HL-60/S4 (cell line): ENCODE measurements around the gene GPR137.

Source experiments
- in situ Hi-C: fragments of 300-500 bp; cut with MboI; formaldehyde crosslinking; loops from 2 replicates; pipeline ENCODE4 v1.14.3; 2022; ENCODE audit warnings: low sequenced_read_pairs

GPR137 gene

DNA sequence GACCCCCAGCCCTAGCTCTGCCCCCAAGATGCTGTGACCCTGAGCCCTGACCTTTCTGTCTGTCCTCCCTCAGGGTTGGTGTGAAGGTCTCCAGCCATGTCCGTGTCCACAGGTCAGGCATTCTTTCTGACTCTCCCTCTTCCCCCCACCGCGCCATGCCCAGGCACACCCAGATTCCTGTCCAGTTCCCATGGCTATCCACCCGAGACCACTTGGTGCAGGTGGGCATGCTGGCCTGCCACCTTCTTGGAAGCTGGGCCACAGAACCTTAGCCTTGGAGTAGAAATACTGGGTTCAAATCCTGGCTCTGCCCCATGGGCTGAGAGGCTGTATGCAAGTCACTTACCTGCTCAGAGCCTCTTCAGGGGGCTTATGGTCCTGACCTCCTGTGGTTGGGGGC, 36.6 kb upstream of the GPR137 start:
- in situ Hi-C loops: no loop called here

DNA sequence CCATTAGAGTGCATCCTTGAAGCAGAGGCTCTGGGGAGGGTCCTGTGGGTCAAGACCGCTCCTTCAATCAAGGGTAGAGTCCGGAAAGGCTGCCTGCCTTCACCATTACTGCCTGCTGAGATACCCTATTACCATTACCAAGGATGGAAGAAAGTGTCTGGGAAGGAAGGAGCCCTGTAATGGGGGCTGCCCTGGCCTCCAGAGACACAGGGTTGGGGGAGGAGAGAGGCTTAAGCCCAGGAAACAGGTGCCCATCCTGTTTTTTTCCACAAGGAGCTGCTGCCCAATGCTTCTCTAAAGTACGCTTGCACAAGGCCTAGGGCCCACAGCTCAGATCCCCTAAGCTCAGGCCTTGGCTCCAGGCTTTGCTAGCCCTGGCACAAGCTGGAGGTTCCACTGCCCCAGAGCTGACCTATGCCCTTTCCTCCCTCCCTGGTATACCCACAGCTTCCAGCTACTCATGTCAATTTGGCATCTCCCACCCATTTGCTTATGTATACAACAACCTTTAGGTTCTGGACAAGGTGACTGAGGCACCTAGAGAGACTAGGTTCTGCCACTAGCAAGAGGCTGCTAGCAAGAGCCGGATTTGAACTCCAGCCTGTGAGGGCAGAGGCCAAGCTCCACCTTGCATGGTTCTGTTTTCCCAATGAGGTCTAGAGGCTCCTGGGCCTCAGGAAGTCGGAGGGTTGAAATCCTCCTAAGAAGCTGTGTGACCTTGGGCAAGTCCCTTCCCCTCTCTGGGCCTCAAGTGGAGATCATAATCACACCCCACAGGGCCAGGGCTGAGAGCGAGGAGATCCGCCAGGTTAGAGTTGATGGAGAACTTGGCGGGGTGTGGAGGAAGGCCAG, 35.9 kb upstream of the GPR137 start:
- in situ Hi-C loops: no loop called here

- in situ Hi-C loops: no loop called here
Observed at GRCh38 chr11:64250415-64251015, 35.1 kb upstream of the GPR137 start.

GRCh38 chr11:64251016-64251752, 34.5 kb upstream of the GPR137 start, which contains the start of gene PLCB3:
TSS of gene PLCB3 (plus strand) at chr11:64251530. CDS start at chr11:64251650, 120 bp downstream.
- in situ Hi-C loops: no loop called here

DNA sequence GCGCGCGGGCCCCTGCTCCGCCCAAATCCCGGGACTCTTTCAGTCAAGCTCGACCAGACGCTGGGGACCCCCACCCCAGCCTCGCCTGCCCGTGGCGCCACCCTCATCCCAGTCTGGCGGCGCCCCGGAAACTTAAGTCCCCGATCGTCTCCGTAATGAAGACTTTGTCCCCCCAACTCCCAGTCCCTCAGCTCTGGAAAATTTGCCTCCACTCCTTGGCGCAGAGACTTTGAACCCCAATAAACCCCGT, 34.0 kb upstream of the GPR137 start:
- in situ Hi-C loops: no loop called here

DNA sequence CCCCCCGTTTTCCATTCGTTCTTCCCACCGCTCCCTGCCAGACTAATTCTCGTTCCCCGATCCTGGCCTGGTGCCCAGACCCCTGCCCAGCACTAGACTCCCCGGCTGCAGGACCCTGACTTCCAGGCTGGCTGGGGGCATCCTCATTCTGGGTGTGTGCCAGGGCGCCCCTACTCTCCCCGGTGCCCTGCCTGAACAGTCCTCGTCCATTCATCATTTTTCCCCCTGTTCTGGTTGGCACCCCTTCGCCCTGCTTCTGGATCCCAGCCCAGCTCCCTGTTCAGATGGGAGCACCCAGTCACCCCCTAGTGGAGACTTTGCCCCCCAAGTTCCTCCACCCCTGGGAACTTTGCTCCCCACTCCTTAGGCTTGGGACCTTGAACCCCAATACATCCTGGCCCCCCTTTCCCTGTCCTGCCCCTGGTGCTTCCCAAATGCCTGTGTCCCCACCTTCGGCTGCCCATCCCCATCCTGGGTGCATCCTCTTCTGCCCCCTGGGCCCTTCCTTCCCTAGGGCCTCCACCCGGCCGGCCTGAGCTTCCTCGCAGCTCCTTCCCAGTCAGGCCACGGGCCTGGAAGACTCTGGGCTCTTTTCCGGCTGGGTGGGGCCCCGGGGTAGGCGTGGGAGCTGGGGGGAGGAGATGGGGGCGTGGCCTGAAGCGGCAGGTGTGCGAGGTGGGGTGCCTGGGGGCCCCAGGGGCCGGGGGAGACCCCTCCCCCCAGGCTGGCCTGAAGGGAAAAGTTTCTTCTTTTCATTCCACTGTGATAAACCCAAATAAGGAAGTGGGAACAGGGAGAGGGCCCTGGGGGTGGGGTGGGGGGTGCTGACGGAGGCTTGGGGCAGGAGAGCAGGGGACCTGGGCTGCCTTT, 33.4 kb upstream of the GPR137 start:
- in situ Hi-C loops: no loop called here

GRCh38 chr11:64253043-64253442, 32.6 kb upstream of the GPR137 start:
- in situ Hi-C loops: no loop called here

DNA sequence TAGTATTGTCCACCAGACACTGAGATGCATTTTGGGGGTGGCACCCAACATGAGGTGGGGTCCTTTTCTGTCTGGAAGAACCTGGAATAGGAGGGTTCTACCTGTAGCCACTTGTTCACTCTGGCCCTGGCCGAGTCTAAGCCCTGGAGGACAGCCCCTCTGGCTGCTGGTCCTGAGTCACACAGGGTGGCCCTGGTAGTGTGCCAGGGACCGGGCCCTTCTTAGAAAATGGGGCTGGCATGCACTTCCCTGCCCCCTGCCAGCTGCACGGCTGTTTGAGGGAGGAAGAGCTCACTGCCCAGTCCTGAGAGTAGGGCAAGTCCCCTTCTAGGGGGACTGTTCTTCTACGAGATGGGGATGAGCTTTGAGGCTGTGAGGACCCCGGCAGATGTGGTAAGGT, 32.2 kb upstream of the GPR137 start:
- in situ Hi-C loops: no loop called here

DNA sequence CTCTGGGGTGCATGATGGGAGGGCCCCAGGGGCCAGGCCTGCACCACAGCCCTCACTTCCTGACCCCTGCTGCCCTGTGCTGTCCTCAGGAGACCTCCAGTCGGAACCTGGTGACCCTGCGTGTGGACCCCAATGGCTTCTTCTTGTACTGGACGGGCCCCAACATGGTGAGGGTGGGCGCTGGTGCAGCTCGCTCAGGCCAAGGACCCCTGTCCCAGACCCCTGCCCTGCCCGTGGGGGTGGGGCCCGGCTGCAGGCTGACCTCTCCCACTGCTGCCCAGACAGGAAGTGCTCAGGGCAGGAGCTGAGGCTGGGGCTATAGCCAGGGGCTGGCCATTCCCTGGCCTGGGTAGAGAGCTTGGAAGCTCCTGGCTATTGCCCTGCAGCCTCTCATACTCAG, 31.3 kb upstream of the GPR137 start:
- in situ Hi-C loops: no loop called here

DNA sequence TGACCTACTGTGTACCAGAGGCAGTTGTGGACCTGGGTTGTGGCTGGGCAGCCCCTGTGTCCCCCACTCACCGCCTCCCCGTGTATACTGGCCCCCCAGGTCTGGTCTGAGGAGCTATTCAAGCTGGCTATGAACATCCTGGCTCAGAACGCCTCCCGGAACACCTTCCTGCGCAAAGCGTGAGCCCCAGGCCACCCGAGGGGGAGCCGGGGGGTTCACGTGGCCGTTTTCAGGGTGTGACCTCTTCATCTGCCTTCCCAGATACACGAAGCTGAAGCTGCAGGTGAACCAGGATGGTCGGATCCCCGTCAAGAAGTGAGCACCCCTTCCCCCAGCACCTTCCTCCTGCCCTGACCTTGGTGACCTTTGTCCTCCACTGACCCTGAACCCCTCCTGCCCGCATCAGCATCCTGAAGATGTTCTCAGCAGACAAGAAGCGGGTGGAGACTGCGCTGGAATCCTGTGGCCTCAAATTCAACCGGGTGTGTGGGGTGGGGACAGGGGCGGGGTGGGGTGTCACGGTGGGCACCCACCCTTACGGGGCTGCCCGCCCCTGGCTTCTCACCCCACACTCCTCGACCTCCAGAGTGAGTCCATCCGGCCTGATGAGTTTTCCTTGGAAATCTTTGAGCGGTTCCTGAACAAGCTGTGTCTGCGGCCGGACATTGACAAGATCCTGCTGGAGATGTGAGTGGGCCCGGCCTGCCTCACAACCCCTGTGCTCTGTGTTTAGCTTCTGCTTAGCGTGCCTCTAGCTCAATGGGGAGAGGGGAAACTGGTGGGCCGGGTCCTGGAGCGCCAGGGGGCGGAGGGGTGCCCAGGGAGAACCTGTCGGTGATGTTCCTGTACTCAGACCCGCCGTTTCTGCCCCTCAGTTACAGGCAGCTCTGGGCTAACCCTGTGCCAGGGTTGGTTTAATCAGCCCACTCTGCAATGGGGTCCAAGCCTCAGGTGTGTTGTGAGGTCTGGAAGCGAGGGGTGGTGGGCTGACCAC, 30.2 kb upstream of the GPR137 start:
- in situ Hi-C loops: no loop called here

- in situ Hi-C loops: no loop called here
Observed at GRCh38 chr11:64256300-64256699, 29.3 kb upstream of the GPR137 start.

DNA sequence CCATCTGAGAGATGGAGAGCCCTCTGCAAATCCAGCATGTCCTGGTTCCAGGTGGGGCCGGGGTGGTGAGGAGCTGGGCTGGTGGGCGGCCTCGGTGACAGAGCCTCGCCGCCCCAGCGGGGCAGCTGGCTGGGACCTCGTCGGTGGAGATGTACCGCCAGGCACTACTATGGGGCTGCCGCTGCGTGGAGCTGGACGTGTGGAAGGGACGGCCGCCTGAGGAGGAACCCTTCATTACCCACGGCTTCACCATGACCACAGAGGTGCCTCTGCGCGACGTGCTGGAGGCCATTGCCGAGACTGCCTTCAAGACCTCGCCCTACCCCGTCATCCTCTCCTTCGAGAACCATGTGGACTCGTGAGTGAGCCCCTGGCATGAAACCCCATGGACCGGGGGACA, 27.3 kb upstream of the GPR137 start:
- in situ Hi-C loops: no loop called here

DNA sequence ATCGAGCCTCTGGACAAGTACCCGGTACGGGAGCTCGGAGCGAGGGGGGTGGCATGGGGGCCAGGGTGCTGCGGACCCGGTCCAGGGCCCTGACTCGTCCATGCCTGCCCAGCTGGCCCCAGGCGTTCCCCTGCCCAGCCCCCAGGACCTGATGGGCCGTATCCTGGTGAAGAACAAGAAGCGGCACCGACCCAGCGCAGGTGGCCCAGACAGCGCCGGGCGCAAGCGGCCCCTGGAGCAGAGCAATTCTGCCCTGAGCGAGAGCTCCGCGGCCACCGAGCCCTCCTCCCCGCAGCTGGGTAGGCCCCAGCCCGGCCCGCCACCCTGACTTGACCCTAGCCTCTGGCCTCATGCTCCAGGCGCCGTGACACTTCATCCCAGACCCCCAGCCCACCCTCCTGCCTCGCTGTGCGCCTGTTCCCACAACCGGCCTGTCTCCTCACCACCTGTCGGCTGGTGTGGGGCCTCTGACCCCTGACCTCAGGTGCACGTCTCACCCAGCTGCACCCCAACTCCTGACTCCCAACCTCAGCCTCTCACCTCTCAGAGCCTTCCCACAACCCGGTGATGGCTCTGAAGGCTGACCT, 26.6 kb upstream of the GPR137 start:
- in situ Hi-C loops: no loop called here

DNA sequence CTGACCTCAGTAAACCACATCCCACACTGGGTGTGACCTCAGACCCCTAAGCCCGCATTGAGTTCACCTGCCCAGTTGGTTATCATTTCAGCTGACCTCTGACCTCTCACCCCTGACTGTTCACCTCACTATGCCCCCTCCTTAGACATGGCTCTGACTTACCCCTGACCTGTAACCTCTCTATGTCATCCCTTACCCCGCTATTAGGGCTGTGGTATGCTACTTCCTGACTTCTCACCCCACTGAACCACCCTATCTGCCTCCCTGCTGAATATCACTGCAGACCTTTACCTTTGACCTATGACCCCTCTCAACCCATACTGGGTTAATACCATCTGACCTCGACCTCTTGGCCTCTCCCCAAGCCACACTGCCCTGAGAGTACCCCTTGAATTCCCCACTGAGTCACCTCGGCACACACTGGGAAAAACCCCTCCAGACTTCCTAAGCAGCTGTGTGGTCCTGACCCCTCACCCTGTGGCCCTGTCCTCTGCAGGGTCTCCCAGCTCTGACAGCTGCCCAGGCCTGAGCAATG, 26.0 kb upstream of the GPR137 start:
- in situ Hi-C loops: no loop called here

GRCh38 chr11:64260147-64260708, 25.4 kb upstream of the GPR137 start:
- in situ Hi-C loops: no loop called here

- in situ Hi-C loops: no loop called here
Observed at GRCh38 chr11:64261556-64262080, 24.0 kb upstream of the GPR137 start.

GRCh38 chr11:64262271-64263002, 23.2 kb upstream of the GPR137 start:
- in situ Hi-C loops: no loop called here
